ENCODE results near the gene PLXNA4. TPM values are rescaled to one million over a fixed set of nuclear protein-coding genes. Genes with fewer than 3 reads are reported as not detected.

The PLXNA4 gene
- total and polyA plus RNA-seq, 4 donors: 0.04 to 1.1 (median 0.41) TPM

GRCh38 chr7:132190683-132191082, 385.6 kb downstream of the PLXNA4 start:
- H3K9me3 ChIP-seq (ENCODE audit: control insufficient read depth in 4 of 4, low read length in 3 of 4): peaks cover 9 to 13% (median 10%) of the 10 kb centered on the region in 4 donors
- H3K27me3 ChIP-seq (ENCODE audit: control insufficient read depth in 4 of 4, insufficient read depth in 4 of 4, low read length in 3 of 4): no peaks in the 10 kb centered on the region
- TF ChIP-seq FOXA2 (IDR thresholded peaks at IDR 0.05) (no peak), YY1 (IDR thresholded peaks at IDR 0.05) (no peak), HNF4G (IDR thresholded peaks at IDR 0.05) (no peak), GABPA (IDR thresholded peaks at IDR 0.05 in 1 of 2, conservative IDR thresholded peaks at IDR 0.05 in 1 of 2) (no peak), RXRA (IDR thresholded peaks at IDR 0.05) (no peak), RAD21 (IDR thresholded peaks at IDR 0.05) (no peak), NR2F2 (IDR thresholded peaks at IDR 0.05) (no peak), HNF4A (conservative IDR thresholded peaks at IDR 0.05) (no peak), SP1 (IDR thresholded peaks at IDR 0.05) (no peak), FOXA1 (IDR thresholded peaks at IDR 0.05) (no peak), TAF1 (conservative IDR thresholded peaks at IDR 0.05) (no peak), CTCF (IDR thresholded peaks at IDR 0.05; ENCODE audit: low read depth, low read length, missing input control) (no peak), EGR1 (IDR thresholded peaks at IDR 0.05; ENCODE audit: low read depth in 2 of 2) (no peak), REST (IDR thresholded peaks at IDR 0.05) (no peak), MAX (IDR thresholded peaks at IDR 0.05) (no peak), ZBTB33 (IDR thresholded peaks at IDR 0.05) (no peak), ATF3 (IDR thresholded peaks at IDR 0.05) (no peak), JUND (IDR thresholded peaks at IDR 0.05) (no peak)
- no peak for DNase-seq (ENCODE audit: low spot score)
- peaks cover 0 to 2% (median 0%) of the 10 kb centered on the region in 4 donors for H3K36me3 ChIP-seq (ENCODE audit: control insufficient read depth in 4 of 4, insufficient read depth in 3 of 4, low read depth in 1 of 4, low read length in 3 of 4)
- H3K9ac ChIP-seq (ENCODE audit: low read depth in 1 of 2, low read length in 2 of 2): no peak overlapping the region
- H3K4me1 ChIP-seq (ENCODE audit: control insufficient read depth in 4 of 4, insufficient read depth in 4 of 4, low read length in 3 of 4): no peaks in the 10 kb centered on the region
- H3K4me3 ChIP-seq (ENCODE audit: low read depth in 1 of 3, low read length in 3 of 3): no peak overlapping the region
- H3K27ac ChIP-seq (ENCODE audit: low read depth in 1 of 2, low read length in 2 of 2): no peak overlapping the region
- WGBS: 89% methylated on average over 7 of the region's 7 CpGs
